ENCODE measurements around the gene STIMATE. TPM values are rescaled to one million over a fixed set of nuclear protein-coding genes. Genes with fewer than 3 reads are reported as not detected.

The STIMATE gene
- polyA plus RNA-seq, 6 donors from 2014 or later, result 3.6 to 10.2 (median 5.9) TPM

GRCh38 chr3:52792961-52793695 lies 104.2 kb downstream of the STIMATE start:
- Mint-ChIP-seq H3K4me1 (peaks cover 0 to 2% (median 0%) of the 10 kb centered on the region in 3 donors), H3K9me3 (peaks cover 0 to 2% (median 0%) of the 10 kb centered on the region in 7 donors), H3K27ac (peak overlapping the region in 1 of 6 donors; percentile 78), H3K4me3 (no peak overlapping the region), H3K27me3 (no peaks in the 10 kb centered on the region), H3K36me3 (no peaks in the 10 kb centered on the region)
- DNase-seq (no peak), ATAC-seq (ENCODE audit: low read depth in 2 of 2) (no peak)

- ATAC-seq (ENCODE audit: low read depth in 2 of 2), result no peak
- peaks cover 0 to 2% (median 0%) of the 10 kb centered on the region in 7 donors for H3K9me3 Mint-ChIP-seq
- no peaks in the 10 kb centered on the region for H3K36me3 Mint-ChIP-seq
- H3K4me1 Mint-ChIP-seq, result peaks cover 0 to 2% (median 0%) of the 10 kb centered on the region in 3 donors
- DNase-seq, result no peak
- H3K27ac Mint-ChIP-seq, result no peak overlapping the region
- H3K4me3 Mint-ChIP-seq, result no peak overlapping the region
- no peaks in the 10 kb centered on the region for H3K27me3 Mint-ChIP-seq
These were observed 104.9 kb downstream of the STIMATE start for GRCh38 chr3:52792413-52792812.

DNA sequence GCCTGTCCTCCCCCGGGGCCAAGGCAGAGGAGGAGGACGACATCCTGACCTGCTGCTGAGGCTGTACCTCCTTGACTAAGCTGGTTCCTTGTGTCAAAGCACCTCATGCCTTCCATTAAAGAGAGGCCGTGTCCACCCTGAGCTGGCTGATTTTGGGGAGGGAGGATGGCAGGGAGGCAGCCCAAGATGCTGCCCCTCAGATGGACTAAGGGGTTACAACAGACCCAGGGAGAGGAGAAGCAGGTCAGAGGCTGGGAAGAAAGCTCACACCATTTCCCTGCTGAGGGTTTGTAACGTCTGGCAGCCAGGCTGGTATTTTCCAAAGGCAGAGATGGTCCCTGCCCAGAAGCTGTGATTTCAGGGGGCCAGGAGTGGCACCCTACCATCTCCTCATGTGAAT lies 105.4 kb downstream of the STIMATE start:
- H3K4me3 Mint-ChIP-seq, result no peak overlapping the region
- no peak overlapping the region for H3K27ac Mint-ChIP-seq
- H3K36me3 Mint-ChIP-seq, result no peaks in the 10 kb centered on the region
- DNase-seq, result no peak
- peaks cover 0 to 2% (median 0%) of the 10 kb centered on the region in 7 donors for H3K9me3 Mint-ChIP-seq
- no peaks in the 10 kb centered on the region for H3K27me3 Mint-ChIP-seq
- peaks cover 0 to 2% (median 0%) of the 10 kb centered on the region in 3 donors for H3K4me1 Mint-ChIP-seq
- ATAC-seq (ENCODE audit: low read depth in 2 of 2), result no peak

- ATAC-seq (ENCODE audit: low read depth in 2 of 2) (no peak), DNase-seq (no peak)
- peaks cover 0 to 2% (median 0%) of the 10 kb centered on the region in 3 donors for H3K4me1 Mint-ChIP-seq
- H3K9me3 Mint-ChIP-seq, result peaks cover 0 to 2% (median 0%) of the 10 kb centered on the region in 7 donors
- H3K36me3 Mint-ChIP-seq, result no peaks in the 10 kb centered on the region
- H3K4me3 Mint-ChIP-seq, result no peak overlapping the region
- H3K27me3 Mint-ChIP-seq, result no peaks in the 10 kb centered on the region
- no peak overlapping the region for H3K27ac Mint-ChIP-seq
These were observed 106.0 kb downstream of the STIMATE start for GRCh38 chr3:52791366-52791765.

DNA sequence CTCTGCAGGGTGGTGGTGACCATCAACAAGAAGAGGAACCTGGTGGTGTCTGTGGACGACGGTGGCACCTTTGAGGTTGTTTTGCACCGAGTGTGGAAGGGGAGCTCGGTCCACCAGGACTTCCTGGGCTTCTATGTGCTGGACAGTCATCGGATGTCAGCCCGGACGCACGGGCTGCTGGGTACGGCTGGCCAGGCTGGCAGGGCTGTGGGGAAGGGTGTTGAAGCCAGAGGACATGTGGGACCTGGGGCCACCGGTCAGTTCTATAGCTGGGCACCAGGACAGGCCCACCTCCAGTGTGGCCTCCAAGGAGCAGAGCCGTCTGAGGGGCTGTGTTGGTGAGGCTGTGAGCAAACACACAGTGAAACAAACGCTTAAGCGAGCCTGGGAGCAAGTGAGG lies 106.6 kb downstream of the STIMATE start:
- DNase-seq, result no peak
- H3K9me3 Mint-ChIP-seq, result no peaks in the 10 kb centered on the region
- H3K36me3 Mint-ChIP-seq, result no peaks in the 10 kb centered on the region
- H3K27ac Mint-ChIP-seq, result no peak overlapping the region
- H3K4me1 Mint-ChIP-seq, result peaks cover 0 to 2% (median 0%) of the 10 kb centered on the region in 3 donors
- H3K27me3 Mint-ChIP-seq, result no peaks in the 10 kb centered on the region
- no peak overlapping the region for H3K4me3 Mint-ChIP-seq
- ATAC-seq (ENCODE audit: low read depth in 2 of 2), result no peak

GRCh38 chr3:52790337-52790736 lies 107.0 kb downstream of the STIMATE start:
- Mint-ChIP-seq H3K4me1 (peaks cover 0 to 2% (median 0%) of the 10 kb centered on the region in 3 donors), H3K27ac (no peak overlapping the region), H3K36me3 (no peaks in the 10 kb centered on the region), H3K9me3 (no peaks in the 10 kb centered on the region), H3K27me3 (no peaks in the 10 kb centered on the region), H3K4me3 (peak overlapping the region in 1 of 8 donors; percentile 18)
- DNase-seq, result no peak
- ATAC-seq (ENCODE audit: low read depth in 2 of 2), result no peak

DNA sequence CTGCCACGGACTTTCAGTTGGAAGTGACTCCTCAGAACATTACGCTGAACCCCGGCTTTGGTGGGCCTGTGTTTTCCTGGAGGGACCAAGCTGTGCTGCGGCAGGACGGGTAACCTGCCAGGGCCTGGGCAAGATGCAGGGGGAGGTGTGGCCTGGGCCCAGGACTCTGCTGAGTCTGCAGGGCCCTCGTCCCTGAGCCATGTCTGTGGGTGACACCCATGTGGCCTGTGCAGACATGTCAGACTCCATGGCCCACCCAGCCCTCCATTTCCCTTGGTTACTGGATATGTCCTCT lies 107.7 kb downstream of the STIMATE start:
- Mint-ChIP-seq H3K36me3 (no peaks in the 10 kb centered on the region), H3K4me3 (no peak overlapping the region), H3K27ac (peak overlapping the region in 1 of 6 donors; percentile 53), H3K27me3 (no peaks in the 10 kb centered on the region), H3K4me1 (peaks cover 0 to 2% (median 0%) of the 10 kb centered on the region in 3 donors), H3K9me3 (no peaks in the 10 kb centered on the region)
- ATAC-seq (ENCODE audit: low read depth in 2 of 2), result no peak
- no peak for DNase-seq

- no peak for ATAC-seq (ENCODE audit: low read depth in 2 of 2)
- Mint-ChIP-seq H3K27ac (peak overlapping the region in 1 of 6 donors; percentile 22), H3K27me3 (no peaks in the 10 kb centered on the region), H3K4me3 (no peak overlapping the region), H3K4me1 (peaks cover 0 to 2% (median 0%) of the 10 kb centered on the region in 3 donors), H3K36me3 (no peaks in the 10 kb centered on the region), H3K9me3 (no peaks in the 10 kb centered on the region)
- no peak for DNase-seq
These were observed 108.2 kb downstream of the STIMATE start for GRCh38 chr3:52788890-52789745.

- no peak for ATAC-seq (ENCODE audit: low read depth in 2 of 2)
- no peak for DNase-seq
- no peaks in the 10 kb centered on the region for H3K27me3 Mint-ChIP-seq
- H3K36me3 Mint-ChIP-seq, result no peaks in the 10 kb centered on the region
- H3K9me3 Mint-ChIP-seq, result peaks cover 0 to 2% (median 0%) of the 10 kb centered on the region in 7 donors
- no peaks in the 10 kb centered on the region for H3K4me1 Mint-ChIP-seq
- peak overlapping the region in 1 of 8 donors; percentile 77 for H3K4me3 Mint-ChIP-seq
- H3K27ac Mint-ChIP-seq, result peak overlapping the region in 2 of 6 donors; percentile 15 to 57
These were observed 109.4 kb downstream of the STIMATE start for GRCh38 chr3:52787672-52788625.

GRCh38 chr3:52787246-52787645 lies 110.1 kb downstream of the STIMATE start:
- H3K4me1 Mint-ChIP-seq, result no peaks in the 10 kb centered on the region
- peak overlapping the region in 1 of 6 donors; percentile 62 for H3K27ac Mint-ChIP-seq
- no peak overlapping the region for H3K4me3 Mint-ChIP-seq
- ATAC-seq (ENCODE audit: low read depth in 2 of 2) (no peak), DNase-seq (no peak)
- H3K27me3 Mint-ChIP-seq, result no peaks in the 10 kb centered on the region
- H3K9me3 Mint-ChIP-seq, result peaks cover 0 to 2% (median 0%) of the 10 kb centered on the region in 7 donors
- H3K36me3 Mint-ChIP-seq, result no peaks in the 10 kb centered on the region

All from naive B cell (primary cell).